COLO668 (cell line): ENCODE measurements around the gene PPP3R1.
"Not testable (repeated sequence)": the region's sequence is repeated elsewhere in the genome, so short reads cannot be mapped to it uniquely, and the experiment has no call there.

Experiments used
- DNase-seq: peaks from one replicate; lab custom pipeline; 2025; ENCODE audit not compliant: unreplicated experiment; lab: John Stamatoyannopoulos, UW

PPP3R1 gene

DNA sequence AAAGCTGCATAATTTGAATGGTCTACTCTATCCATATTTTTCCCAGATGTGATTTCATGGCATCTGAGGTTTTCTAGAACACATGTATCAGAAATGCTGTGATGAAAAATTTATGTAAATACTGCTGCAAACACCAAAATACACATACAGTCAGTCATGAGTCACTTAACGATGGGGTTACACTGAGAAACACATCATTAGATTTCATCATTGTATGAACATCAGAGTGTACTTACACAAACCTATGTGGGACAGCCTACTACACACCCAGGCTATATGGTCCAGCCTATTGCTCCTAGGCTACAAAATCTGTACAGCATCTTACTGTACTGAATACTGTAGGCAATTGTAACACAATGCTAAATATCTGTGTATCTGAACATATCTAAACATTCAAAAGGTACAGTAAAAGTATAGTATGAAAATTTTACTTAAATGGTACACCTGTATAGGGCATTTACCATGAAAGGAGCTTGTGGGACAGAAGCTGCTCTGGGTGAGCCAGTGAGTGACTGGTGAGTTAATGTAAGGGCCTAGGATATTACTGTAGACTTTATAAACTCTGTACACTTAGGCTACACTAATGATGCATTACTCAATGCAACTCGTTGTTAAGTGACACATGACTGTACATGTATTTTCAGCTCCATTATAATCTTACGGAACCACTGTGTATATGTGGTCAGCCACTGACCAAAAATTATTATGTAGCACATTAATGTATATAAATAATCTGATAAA is 61.2 kb downstream of the PPP3R1 start:
- DNase-seq: no peak

DNA sequence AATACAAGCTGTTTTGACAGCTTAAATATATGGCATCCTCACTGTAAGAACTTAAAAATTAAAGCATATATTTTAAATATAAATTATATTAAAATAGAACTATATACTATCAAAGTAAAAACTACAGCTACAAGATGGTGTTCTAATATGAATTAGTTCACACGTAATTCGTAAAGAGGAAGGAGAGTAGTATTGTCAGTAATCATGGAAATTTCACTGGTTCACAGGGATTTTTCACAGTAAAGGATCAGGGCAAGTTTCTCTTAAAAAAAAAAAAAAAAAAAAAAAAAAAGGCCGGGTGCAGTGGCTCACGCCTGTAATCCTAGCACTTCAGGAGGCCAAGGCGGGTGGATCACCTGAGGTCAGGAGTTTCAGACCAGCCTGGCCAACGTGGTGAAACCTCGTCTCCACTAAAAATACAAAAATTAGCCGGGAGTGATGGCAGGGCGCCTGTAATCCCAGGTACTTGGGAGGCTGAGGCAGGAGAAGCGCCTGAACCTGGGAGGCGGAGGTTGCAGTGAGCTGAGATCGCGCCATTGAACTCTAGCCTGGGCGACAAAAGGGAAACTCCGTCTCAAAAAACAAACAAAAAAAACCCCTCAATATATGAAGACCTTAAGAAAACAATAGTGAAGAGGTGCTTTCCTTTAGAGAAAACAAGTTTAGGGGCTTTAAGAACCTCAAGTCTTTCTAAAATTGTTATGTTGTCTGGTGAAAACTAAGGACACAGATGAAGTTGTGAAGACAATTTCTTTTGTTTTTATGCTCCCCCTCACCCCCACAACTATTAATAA is 62.1 kb downstream of the PPP3R1 start:
- DNase-seq: no peak

DNA sequence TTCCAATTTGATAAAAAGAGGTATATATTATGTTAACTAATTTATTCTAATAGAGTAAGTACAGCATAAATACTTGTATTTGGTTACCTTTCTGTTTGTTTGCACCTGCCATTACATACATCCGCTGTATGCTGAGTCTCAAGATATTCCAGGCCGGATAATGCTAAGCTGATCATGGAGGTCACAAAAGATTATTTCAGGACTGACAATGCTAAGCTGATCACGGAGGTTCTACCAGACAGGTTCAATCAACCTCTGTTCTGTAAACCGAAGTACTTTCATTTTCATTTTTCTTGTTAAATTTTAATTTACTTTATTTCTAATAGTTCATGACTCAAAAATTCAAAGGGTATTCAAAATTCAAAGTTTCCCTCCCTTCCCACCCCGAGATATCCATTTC is 63.5 kb downstream of the PPP3R1 start:
- no peak for DNase-seq

DNA sequence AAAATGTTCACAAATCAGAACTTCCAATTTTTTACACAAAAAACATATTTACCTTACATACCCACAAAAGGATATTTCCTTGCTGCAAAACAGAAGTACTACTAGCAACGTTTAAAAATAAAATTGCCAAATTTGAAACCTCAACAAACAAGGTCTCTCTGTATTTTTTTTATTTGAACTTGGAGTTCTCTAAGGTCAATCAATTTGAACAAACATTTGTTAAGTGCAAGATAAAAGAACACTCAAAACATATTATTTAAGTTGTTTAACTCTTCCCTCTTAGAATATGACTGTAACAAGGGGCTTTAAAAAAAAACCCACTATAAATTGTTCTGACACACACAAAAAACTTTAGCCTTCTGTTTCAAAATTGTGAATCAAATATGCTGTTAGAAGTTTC is 65.0 kb downstream of the PPP3R1 start:
- DNase-seq: no peak

DNA sequence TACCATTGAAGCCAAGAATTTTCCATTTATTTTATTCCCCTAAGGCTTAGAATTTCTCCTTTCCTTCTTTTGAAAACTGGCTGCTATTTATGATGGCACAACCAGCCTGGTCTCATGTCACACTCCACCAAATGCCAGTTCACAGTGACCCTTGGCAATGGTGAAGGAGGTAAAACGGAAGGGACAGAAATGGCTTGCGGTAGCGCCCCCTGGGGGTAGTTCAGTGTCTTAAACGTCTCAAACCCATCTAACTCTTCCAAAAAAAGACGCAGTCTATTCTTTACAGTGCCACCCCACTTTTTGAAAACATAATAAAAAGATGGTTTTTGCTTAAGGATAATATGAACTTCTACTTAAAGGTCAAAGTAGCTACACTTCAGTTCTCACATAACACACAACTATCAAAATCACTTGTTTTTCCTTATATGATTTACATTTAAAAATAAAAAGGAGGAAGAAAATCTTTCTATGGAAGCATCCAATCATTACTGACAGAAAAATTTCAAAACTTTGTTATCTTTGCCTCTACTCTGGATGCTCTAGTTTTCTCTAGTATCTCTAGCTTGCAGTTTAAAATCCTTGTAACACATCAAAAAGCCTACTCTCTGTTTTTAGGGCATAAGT is 66.7 kb downstream of the PPP3R1 start:
- DNase-seq: peak; percentile 55

DNA sequence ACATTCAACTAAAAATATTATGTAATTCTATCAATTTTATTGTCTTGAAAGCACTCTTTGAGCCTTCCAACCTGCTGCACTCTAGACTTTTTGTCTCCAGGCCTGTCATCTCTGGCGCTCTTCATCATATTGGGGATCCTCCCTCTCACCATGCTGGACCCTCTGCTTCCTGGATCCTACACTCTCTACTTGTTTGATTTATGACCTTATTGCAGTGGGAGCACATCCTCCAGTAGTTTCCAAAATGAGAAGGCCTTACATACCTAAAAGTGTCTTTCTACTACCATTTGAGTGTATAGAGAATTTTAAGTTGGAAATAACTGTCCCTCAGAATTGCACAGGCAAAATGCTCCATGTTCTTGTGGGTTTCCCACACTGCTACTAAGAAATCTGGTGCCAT is 69.4 kb downstream of the PPP3R1 start:
- no peak for DNase-seq

DNA sequence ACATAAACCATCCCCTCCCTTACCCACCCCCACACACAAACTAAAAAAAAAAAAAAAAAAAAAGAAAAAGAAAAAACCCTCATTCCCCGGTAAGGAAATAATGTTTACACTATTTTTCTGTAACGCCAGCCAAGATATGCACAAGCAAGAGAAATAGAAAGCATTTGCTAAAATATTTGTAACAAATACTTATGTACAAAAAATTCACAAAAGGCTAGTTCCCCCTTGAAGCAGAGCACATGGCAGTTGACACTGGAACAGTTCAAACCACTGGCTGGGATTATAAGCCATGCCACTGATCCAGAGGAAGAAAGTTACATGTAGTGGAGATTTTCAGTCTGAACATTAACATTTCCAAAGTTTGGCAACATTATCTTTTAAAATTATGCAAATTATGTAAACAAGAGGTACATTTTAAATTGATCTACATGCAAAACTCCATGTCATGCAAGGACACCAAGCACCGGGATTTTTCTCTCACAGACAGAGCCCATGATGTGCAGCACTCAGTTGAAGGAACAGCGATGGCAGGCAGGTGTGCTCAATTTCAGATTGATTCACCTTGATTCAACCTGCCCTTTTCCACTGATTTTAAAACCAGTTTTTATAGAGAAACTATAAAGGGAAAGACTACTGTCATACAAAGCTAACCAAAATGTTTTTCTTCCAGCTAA is 73.2 kb downstream of the PPP3R1 start:
- DNase-seq: no peak

DNA sequence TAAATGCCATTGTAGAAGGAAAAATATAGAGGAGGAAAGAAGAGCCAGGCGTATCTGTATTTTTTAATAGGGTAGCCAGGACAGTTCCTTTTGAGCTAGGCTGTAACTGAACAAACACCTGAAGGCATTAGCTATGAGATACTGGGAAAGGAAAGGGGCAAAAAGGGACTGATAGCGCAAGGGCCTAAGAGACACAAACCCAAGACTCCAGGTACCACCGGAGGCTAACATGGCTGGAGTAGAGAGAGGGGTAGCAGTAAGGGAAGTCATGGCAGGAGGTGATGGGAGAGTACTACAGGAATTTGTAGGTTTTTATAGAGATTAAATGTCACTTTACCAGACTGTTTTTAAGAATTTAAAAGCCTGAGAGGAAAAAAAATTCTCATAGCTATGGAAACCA is 73.9 kb downstream of the PPP3R1 start:
- DNase-seq: no peak

DNA sequence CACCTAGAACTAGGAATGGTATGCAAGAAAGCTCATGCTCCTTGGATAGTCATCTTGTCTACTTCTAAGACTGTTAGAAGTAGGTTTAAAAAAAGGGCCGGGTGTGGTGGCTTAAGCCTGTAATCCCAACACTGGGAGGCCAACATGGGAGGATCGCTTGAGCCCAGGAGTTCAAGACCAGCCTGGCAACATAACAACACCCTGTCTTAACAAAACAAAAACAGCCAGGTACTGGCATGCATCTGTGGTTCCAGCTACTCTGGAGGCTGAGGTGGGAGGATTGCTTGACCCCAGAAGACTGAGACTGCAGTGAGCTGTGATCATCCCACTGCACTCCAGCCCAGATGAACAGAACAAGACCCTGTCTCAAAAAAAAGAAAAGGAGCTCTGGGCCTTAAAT is 74.8 kb downstream of the PPP3R1 start:
- no peak for DNase-seq

DNA sequence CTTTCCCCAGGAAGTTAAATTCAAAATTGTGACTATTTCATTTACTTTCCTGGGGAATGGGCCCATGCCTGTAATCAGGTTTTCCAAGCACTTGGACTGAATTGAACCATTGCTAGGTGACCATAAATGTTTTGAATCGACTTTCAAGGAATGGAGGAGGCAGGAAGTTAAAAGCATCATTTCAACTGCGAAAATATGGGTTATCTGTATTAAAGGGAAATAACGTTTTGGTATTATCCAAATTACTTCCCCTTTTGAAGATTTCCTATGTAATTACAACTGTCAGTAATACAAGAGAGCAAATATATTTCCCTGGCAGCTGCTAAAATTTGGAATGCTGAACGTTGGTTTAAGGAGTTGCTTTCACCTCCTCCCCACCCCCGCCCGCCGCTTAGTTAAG is 75.7 kb downstream of the PPP3R1 start:
- no peak for DNase-seq

DNA sequence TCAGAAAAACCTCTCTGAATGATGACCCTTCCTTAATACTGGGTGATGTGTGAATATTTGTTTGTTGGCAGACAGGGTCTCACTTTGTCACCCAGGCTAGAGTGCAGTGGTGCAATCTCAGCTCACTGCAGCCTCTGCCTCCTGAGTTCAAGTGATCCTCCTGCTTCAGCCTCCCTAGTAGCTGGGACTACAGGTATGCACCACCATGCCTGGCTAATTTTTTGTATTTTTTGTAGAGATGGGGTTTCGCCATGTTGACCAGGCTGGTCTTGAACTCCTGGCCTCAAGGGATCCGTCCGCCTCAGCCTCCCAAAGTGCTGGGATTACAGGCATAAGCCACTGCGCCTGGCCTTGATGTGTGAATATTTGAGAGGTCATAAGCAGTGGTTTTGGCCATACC is 77.1 kb downstream of the PPP3R1 start:
- DNase-seq: not testable (repeated sequence)

DNA sequence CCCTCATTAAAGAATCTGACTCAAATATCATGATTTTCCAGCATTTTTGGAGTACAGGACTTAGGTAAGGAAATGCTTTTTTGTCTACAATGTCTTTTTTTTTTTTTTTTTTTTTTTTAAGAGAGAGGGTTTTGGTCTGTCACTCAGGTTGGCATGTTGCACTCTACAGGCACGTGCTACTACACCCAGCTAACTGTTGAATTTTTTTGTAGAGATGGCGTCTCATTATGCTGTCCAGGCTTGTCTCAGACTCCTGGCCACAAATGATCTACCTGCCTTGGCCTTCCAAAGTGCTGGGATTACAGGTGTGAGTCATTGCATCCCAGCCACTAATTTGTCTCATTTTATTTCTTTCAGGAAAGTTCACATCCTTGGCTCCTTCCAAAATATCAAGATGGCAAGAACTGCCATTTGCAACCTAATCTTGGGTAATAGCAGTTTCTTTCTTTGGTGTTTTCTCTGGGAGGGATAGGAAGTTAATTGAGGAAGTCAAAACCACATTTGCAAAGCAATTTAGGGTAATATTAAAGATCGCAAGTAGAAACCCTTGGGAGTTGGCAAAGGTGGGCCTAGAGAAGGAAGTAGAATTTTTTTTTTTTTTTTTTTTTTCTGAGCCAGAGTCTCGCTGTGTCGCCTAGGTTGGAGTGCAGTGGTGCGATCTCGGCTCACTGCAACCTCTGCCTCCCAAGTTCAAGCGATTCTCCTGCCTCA is 79.2 kb downstream of the PPP3R1 start:
- DNase-seq: no peak

DNA sequence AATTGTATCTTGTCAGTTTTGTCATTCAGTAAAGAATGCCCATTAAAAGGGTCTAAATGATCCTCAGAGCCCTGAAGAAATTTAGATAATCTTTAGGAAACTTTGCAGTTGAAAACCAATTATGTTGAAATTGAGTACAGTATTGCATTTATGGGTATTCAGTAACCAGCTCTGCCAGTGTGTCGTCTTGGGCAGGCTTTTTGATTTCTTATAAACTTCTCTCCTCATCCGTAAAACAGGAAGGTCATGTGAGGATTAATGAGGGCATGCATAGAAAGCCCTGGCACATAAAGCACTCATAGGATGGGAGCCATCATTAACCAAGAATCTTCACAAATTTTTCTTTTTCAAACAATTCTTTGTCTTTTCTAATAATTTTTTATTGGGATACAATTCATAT is 79.8 kb downstream of the PPP3R1 start:
- no peak for DNase-seq

DNA sequence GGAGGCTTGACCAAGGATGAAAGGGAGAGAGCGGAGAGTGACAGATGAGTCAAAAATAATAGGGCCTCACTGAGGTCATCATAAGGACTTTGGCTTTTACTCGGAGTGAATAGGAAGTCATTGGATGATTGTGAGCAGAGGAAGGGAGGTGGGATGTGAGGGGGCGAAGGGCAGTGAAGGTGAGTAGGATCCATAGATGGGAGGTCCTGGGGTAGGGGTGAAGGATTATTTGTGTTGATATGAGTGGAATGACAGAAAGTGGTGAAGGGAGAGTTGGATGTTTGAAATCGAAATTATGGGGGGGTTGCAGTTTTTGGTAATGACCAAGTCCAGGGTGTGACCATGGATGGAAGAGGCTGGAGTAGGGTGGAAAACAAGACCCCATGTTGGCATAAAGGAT is 80.6 kb downstream of the PPP3R1 start:
- DNase-seq: no peak

DNA sequence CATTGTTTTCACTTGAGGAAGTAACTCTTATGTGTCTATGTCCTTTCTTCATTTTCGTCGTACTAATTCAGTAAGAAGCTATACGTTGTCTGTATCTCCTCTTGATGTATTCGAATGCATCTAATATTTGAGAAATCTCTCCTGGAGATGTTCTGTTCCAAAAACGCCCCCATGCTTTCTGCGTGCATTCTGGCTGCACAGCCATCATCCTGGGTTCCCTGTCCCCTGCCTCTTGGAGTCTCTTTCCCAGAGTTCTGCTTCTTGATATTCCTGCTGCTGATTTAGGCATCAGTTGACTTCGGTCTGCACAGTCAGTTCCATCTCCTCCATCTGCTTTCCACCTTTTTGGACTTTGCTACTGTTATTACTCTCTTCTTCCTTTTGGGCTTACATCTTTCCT is 81.2 kb downstream of the PPP3R1 start:
- DNase-seq: no peak

DNA sequence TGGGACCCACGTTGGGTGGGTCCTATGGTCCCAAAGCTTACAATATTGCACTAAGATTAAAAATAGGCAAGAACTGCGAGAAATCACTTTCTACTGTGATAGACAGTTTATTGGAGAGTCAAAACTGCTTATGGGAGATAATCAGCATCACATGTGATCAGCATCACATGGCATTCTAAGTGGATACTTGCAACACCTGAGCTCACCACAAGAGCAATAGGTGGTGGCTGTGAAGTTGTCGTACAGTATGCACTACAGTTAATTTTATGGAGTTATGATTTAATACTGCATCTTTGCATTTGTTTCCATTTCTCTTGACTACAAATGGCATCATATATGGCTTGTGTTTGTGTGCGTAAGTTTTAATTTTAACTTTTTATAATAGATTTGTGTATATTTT is 83.0 kb downstream of the PPP3R1 start:
- no peak for DNase-seq

DNA sequence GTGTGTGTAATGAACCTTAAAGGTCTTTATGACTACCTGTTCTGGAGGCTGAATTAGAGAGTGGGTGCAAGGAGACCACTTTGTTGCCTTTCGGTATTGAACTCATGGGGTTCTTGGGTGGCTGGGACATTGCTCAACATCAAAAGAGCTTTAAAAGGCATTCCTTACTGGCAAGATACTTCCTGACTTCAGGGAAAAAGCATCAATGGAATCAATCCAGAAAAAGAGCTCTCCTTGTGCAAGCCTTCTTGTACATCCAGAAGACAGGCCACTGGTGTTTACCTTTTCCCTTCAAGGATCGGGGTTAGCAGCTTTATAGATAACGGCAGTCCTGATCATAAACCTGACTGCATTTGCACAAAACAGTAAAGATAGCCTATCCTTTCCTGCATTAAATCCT is 85.1 kb downstream of the PPP3R1 start:
- DNase-seq: no peak

DNA sequence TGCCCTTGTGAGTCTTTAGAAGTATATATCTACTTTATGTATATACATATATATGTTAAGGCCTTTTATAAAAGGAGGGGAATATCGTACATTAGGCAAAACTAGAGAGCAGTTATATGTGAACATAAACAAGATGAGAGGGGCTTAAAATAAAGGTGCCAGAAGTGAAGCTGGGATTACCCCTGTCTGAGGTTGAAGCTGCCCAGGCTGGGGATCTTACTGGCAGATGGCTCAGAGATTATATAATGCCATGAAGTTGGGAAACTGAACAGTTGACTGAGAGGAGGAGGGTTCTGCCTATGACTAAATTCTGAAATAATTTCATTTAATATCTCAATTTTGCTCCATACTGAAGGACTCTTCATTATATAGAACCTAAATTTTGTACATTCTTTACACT is 88.7 kb downstream of the PPP3R1 start:
- DNase-seq: no peak

DNA sequence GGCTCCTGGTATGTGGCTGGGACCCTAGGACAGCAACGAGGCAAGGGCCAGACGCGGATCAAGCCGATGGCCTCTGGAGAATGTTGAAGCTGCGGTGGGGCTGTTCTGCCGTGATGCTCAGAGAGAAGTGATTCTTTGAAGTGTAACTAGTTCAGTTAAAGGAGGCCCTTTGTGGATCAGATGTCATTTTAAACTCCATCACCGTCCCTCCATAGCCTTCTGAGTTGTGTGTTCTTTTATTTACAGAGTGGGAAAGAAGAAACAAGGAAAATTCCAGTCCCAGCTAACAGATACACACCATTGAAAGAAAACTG is 94.2 kb downstream of the PPP3R1 start:
- no peak for DNase-seq

DNA sequence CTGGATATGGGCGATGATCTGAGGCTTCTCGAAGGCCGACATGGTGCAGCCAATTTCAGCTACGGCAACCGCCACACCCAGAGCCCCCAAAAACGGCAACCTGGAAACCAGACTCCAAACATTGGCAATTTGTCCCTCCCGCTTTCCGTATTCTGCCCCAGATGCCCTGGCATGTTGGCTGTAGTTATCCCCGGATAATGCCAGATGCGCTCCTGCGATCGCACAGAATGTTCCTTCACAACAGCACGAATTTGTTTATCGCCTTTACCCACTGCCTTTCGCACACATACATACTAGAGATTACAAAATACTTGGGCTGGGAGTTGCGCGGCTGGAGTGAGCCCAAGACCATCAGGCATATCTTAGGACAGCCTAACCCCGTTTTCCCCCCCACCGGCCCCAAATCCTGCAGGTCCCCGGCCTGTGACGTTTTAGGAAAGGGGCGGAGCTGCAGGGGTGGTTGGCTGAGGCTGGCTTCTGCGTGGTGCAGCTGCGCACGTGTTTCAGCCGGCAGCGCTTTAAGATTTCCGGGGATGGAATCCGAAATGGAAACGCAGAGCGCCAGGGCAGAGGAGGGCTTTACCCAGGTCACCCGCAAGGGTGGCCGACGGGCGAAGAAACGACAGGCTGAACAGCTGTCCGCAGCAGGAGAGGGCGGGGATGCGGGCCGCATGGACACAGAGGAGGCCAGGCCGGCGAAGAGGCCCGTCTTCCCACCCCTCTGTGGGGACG is 94.8 kb downstream of the PPP3R1 start, which contains the start of gene PNO1:
Gene PNO1, plus strand, starts transcription at position 487 of the 732 bp plus-strand sequence. Its CDS starts 47 bp downstream, at position 534.
- peak; percentile 94 for DNase-seq
